H1 (cell line): ENCODE measurements around the gene PPIF.

Experiments used
- ASH2L ChIP-seq: fragments of 200-600, 300-600 bp; sonication (generic); IDR thresholded peaks from one replicate; pipeline ENCODE4 v1.7.1; 2017; ENCODE audit warnings: low read length
- CHD2 ChIP-seq: IDR thresholded peaks from 2 replicates; pipeline ENCODE4 v1.6.1; 2012; ENCODE audit warnings: low read length, improper control_type of control experiment
- CTCF ChIP-seq, 3 experiments: IDR thresholded peaks; 1 replicate in 2 of 3; 2 replicates in 1 of 3; pipeline versions ENCODE4 v1.5.1 to v1.6.1; 2011; ENCODE audit warnings: low read length in 3 of 3, mild to moderate bottlenecking in 3 of 3, inconsistent platforms in 2 of 3, low read depth in 1 of 3, moderate library complexity in 1 of 3; ENCODE audit not compliant: insufficient read depth in 1 of 3; ENCODE audit errors: control extremely low read depth in 1 of 3
- KDM1A ChIP-seq: fragments of 200-600, 300-600 bp; sonication (generic); IDR thresholded peaks from 2 replicates; pipeline ENCODE4 v1.7.1; 2016; ENCODE audit warnings: mild to moderate bottlenecking, low read length, borderline replicate concordance
- PHF8 ChIP-seq: fragments of 200-600 bp; sonication (generic); conservative IDR thresholded peaks from 2 replicates; pipeline ENCODE4 v1.7.1; 2012; ENCODE audit warnings: low read depth, mild to moderate bottlenecking, inconsistent platforms, low read length, moderate library complexity
- POLR2A ChIP-seq, 2 experiments: IDR thresholded peaks; 1 replicate in 1 of 2; 2 replicates in 1 of 2; pipeline ENCODE4 v1.6.1; 2011; ENCODE audit warnings: low read depth in 2 of 2, low read length in 2 of 2, mild to moderate bottlenecking in 2 of 2; ENCODE audit errors: control extremely low read depth in 1 of 2
- POLR2AphosphoS5 ChIP-seq: IDR thresholded peaks from 2 replicates; pipeline ENCODE4 v1.6.1; 2011; ENCODE audit warnings: low read depth, low read length

- no peak for TF ChIP-seq CHD2
- TF ChIP-seq POLR2A (IDR thresholded peaks at IDR 0.05; ENCODE audit: control extremely low read depth in 1 of 2, low read depth in 2 of 2, low read length in 2 of 2) = no peak
- no peak for TF ChIP-seq POLR2AphosphoS5
- TF ChIP-seq KDM1A = no peak
- TF ChIP-seq PHF8 = no peak
- no peak for TF ChIP-seq CTCF (IDR thresholded peaks at IDR 0.05; ENCODE audit: control extremely low read depth in 1 of 3, insufficient read depth in 1 of 3, low read depth in 1 of 3, low read length in 3 of 3)
- no peak for TF ChIP-seq ASH2L
Observed at GRCh38 chr10:79380125-79380945, 33.1 kb downstream of the PPIF start.
